OCI-LY7 (cell line): ENCODE measurements around the gene UFSP1. TPM values are rescaled to one million over a fixed set of nuclear protein-coding genes. Genes with fewer than 3 reads are reported as not detected.
A peak's percentile ranks its signal among the peaks of the same experiment; 100 is the strongest.

Experiments used
- BruUV-seq: library from RNA; stranded (reverse); fragments of 400-500 nt; replicated peaks from 2 replicates; lab custom pipeline; 2021; lab: Mats Ljungman, UMichigan
- CTCF ChIA-PET: fragments of 300-600 bp; sonication (Branson Sonifier 250); formaldehyde crosslinking; loops from one replicate; lab custom pipeline; 2022; ENCODE audit warnings: antibody characterized with exemption; ENCODE audit not compliant: unreplicated experiment; lab: Charles Lee
- POLR2A ChIA-PET: fragments of 300-600 bp; sonication (Branson Sonifier 250); formaldehyde crosslinking; loops from one replicate; lab custom pipeline; 2022; ENCODE audit warnings: antibody characterized with exemption; lab: Charles Lee
- DNase-seq: peaks from one replicate; pipeline ENCODE4 v3.0.0-alpha.2; 2015; ENCODE audit warnings: low spot score
- H2AFZ ChIP-seq: fragments of 200-600 bp; sonication (generic), shearing (Covaris generic); 2 replicates; pipeline ENCODE4 v1.6.1; 2014; ENCODE audit warnings: mild to moderate bottlenecking, antibody characterized with exemption, low read length, moderate library complexity
- H3K27ac ChIP-seq: fragments of 200-600 bp; sonication (generic); 2 replicates; pipeline ENCODE4 v1.5.1; 2014; ENCODE audit warnings: mixed run types, low read depth, mild to moderate bottlenecking, moderate library complexity, low read length, inconsistent platforms; ENCODE audit not compliant: poor library complexity, severe bottlenecking
- H3K36me3 ChIP-seq: fragments of 200-600 bp; sonication (generic); 2 replicates; pipeline ENCODE4 v1.6.1; 2014; ENCODE audit warnings: mild to moderate bottlenecking, antibody characterized with exemption, low read length, moderate library complexity, mixed read lengths; ENCODE audit not compliant: insufficient read depth
- H3K4me1 ChIP-seq: fragments of 200-600 bp; sonication (generic); 2 replicates; pipeline ENCODE4 v1.5.1; 2014; ENCODE audit warnings: mild to moderate bottlenecking, low read length; ENCODE audit not compliant: insufficient read depth, poor library complexity, severe bottlenecking
- H3K4me2 ChIP-seq: fragments of 200-600 bp; sonication (generic); 2 replicates; pipeline ENCODE4 v1.6.1; 2014; ENCODE audit warnings: mild to moderate bottlenecking, low read length
- H3K4me3 ChIP-seq: fragments of 200-600 bp; sonication (generic); 2 replicates; pipeline ENCODE4 v1.5.1; 2014; ENCODE audit warnings: mild to moderate bottlenecking, low read depth, low read length; ENCODE audit not compliant: poor library complexity, severe bottlenecking
- H3K79me2 ChIP-seq: fragments of 200-600 bp; sonication (generic); 2 replicates; pipeline ENCODE4 v1.6.1; 2016; ENCODE audit warnings: low read depth, mild to moderate bottlenecking, low read length, moderate library complexity, mixed read lengths; ENCODE audit not compliant: insufficient read depth
- H3K9me2 ChIP-seq: fragments of 200-600 bp; sonication (generic); 2 replicates; pipeline ENCODE4 v1.6.1; 2016; ENCODE audit warnings: mild to moderate bottlenecking, low read length, mixed read lengths; ENCODE audit not compliant: insufficient read depth
- H3K9me3 ChIP-seq: fragments of 200-600 bp; sonication (generic); 2 replicates; pipeline ENCODE4 v1.6.1; 2014; ENCODE audit warnings: mild to moderate bottlenecking, mixed run types, low read length, mixed read lengths
- H4K20me1 ChIP-seq: fragments of 200-600 bp; sonication (generic); 2 replicates; pipeline ENCODE4 v1.6.1; 2014; ENCODE audit warnings: mild to moderate bottlenecking, antibody characterized with exemption, low read length, moderate library complexity, mixed read lengths; ENCODE audit not compliant: insufficient read depth
- EZH2phosphoT487 ChIP-seq: fragments of 200-600 bp; sonication (generic); IDR thresholded peaks from 2 replicates; pipeline ENCODE4 v1.6.1; 2018; ENCODE audit warnings: low read depth, borderline replicate concordance, mild to moderate bottlenecking, mixed run types, antibody characterized with exemption, low read length, moderate library complexity, mixed read lengths
- intact Hi-C: fragments of 100-400 bp; cut with micrococcal nuclease; formaldehyde crosslinking; loops from one replicate; pipeline ENCODE4 v1.10.0; 2022; ENCODE audit not compliant: unreplicated experiment
- total RNA-seq, 2 experiments: library from RNA; depleted of rRNA in 1 of 2; stranded (reverse); fragments of >200 nt in 1 of 2; shearing (Covaris generic) in 1 of 2; gene quantifications; 2 replicates each; pipeline ENCODE4 v1.2.3, GENCODE V29; 2014 to 2022
- TF ChIP-seq, protein P1 (sequence below): fragments of 200-600 bp; sonication (generic); conservative IDR thresholded peaks from 2 replicates; pipeline ENCODE4 v1.5.1; 2014; ENCODE audit warnings: mild to moderate bottlenecking, antibody characterized with exemption, low read length, moderate library complexity, mixed read lengths

UFSP1 gene
- total RNA-seq, 2 experiments from 2014 or later = 2.8 to 3.3 TPM

GRCh38 chr7:100874300-100874576, 15.3 kb downstream of the UFSP1 start:
- no peaks in the 10 kb centered on the region for H3K9me3 ChIP-seq
- TF ChIP-seq EZH2phosphoT487 = no peak
- TF ChIP-seq, protein P1, sequence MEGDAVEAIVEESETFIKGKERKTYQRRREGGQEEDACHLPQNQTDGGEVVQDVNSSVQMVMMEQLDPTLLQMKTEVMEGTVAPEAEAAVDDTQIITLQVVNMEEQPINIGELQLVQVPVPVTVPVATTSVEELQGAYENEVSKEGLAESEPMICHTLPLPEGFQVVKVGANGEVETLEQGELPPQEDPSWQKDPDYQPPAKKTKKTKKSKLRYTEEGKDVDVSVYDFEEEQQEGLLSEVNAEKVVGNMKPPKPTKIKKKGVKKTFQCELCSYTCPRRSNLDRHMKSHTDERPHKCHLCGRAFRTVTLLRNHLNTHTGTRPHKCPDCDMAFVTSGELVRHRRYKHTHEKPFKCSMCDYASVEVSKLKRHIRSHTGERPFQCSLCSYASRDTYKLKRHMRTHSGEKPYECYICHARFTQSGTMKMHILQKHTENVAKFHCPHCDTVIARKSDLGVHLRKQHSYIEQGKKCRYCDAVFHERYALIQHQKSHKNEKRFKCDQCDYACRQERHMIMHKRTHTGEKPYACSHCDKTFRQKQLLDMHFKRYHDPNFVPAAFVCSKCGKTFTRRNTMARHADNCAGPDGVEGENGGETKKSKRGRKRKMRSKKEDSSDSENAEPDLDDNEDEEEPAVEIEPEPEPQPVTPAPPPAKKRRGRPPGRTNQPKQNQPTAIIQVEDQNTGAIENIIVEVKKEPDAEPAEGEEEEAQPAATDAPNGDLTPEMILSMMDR = no peak
- DNase-seq = no peak
- peaks cover 38% of the 10 kb centered on the region for H3K4me1 ChIP-seq
- ChIA-PET CTCF (no interaction called here), POLR2A (interaction anchor here (1.1 kb wide), 1 partner anchor 181 kb away, joined by 3 read pairs; no protein-coding TSS in a partner anchor)
- peak overlapping the region; percentile 76 for H3K27ac ChIP-seq
- H3K4me3 ChIP-seq = peak overlapping the region; percentile 78
- no peaks in the 10 kb centered on the region for H3K9me2 ChIP-seq
- intact Hi-C loops = no loop called here
- peaks cover 43% of the 10 kb centered on the region for H3K79me2 ChIP-seq
- H3K4me2 ChIP-seq = peak overlapping the region; percentile 91
- BruUV-seq = no TSS peak
- peaks cover 9% of the 10 kb centered on the region for H4K20me1 ChIP-seq
- H3K36me3 ChIP-seq = peaks cover 32% of the 10 kb centered on the region
- peak overlapping the region; percentile 67 for H2AFZ ChIP-seq

- Histone ChIP-seq H4K20me1 (peaks cover 9% of the 10 kb centered on the region), H3K36me3 (peaks cover 27% of the 10 kb centered on the region), H3K4me3 (peak overlapping the region; percentile 78), H3K27ac (peak overlapping the region; percentile 76), H2AFZ (peak overlapping the region; percentile 67; the same call in 1 of the 2 replicates), H3K4me2 (peak overlapping the region; percentile 91), H3K79me2 (peaks cover 38% of the 10 kb centered on the region), H3K9me3 (no peaks in the 10 kb centered on the region), H3K9me2 (no peaks in the 10 kb centered on the region), H3K4me1 (peaks cover 34% of the 10 kb centered on the region)
- ChIA-PET CTCF (no interaction called here), POLR2A (interaction anchor here (0.7 kb wide), 1 partner anchor 32 kb away, joined by 3 read pairs; no protein-coding TSS in a partner anchor)
- DNase-seq = no peak
- TF ChIP-seq, protein P1 = no peak
- TF ChIP-seq EZH2phosphoT487 = no peak
- no TSS peak for BruUV-seq
- intact Hi-C loops = no loop called here
Observed at GRCh38 chr7:100873599-100874299, 15.8 kb downstream of the UFSP1 start.

- no peak overlapping the region for H3K27ac ChIP-seq
- CTCF ChIA-PET = no interaction called here
- POLR2A ChIA-PET = no interaction called here
- H3K4me2 ChIP-seq = peak overlapping the region; percentile 57; the same call in 1 of the 2 replicates
- no TSS peak for BruUV-seq
- peaks cover 9% of the 10 kb centered on the region for H3K4me1 ChIP-seq
- no peaks in the 10 kb centered on the region for H3K9me3 ChIP-seq
- no peaks in the 10 kb centered on the region for H3K9me2 ChIP-seq
- TF ChIP-seq EZH2phosphoT487 = no peak
- TF ChIP-seq, protein P1 = no peak
- H4K20me1 ChIP-seq = no peaks in the 10 kb centered on the region
- intact Hi-C loops = no loop called here
- H3K79me2 ChIP-seq = no peaks in the 10 kb centered on the region
- H3K36me3 ChIP-seq = peaks cover 9% of the 10 kb centered on the region; the same call in 1 of the 2 replicates
- H3K4me3 ChIP-seq = no peak overlapping the region
- no peak for DNase-seq
- H2AFZ ChIP-seq = no peak overlapping the region
Observed at GRCh38 chr7:100867776-100868485, 21.6 kb downstream of the UFSP1 start.
